Measurements from ENCODE around the gene NDUFB10.

DNA sequence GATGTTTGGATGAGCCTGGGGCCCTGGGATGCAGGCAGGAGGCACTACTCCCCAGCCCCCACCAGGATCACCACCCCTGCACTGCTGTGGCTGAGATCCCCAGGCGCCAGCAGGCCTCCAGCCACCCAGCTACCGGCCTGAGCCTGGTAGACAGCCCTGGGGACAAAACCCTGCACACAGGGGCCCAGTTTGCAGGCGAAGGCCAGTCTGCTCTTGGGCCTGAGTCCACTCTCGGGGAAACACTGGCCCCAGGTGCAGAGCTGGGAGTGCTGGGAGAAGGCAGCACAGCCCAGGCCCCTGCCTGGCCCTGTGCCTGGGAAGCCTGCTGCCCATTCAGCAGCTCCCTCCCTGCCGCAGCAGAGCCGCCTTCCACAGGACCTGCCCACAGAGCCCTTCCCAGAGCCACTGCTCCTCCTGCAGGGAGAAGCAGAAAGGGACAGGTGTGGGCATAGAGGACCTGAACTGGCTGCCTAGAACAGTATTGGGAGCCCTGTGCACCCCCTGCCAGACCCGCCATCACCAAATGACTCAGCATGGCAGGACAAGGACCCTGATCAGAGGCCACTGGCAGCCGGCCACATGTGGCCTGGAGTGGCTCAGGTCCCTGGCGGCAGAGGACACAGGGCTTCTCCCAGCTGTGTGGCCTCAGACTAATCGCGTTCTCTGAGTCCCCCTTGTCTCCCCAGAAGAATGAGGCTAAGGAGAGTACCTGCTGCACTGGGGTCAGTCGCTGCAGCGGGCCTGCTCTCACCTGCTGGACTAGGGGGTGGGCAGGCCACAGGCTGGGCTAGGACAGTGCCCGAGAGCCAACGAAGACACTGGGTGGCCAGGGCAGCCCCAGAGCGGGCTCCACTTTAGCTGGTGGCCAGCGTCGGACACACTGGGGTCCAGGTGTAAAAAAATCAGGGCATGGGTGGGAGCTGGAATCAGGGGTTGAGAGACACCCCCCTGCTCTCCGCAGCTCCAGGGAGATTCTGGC, 27.0 kb upstream of the NDUFB10 start:
- TF ChIP-seq GATA2 (IDR thresholded peaks at IDR 0.05; ENCODE audit: low read depth, low read length) (no peak), GATA3 (IDR thresholded peaks at IDR 0.05; ENCODE audit: low read depth, low read length) (no peak)
